HG02798 (cell line): ENCODE measurements around the gene RNF135.
A peak's percentile ranks its signal among the peaks of the same experiment; 100 is the strongest.
"Not testable (repeated sequence)": the region's sequence is repeated elsewhere in the genome, so short reads cannot be mapped to it uniquely, and the experiment has no call there.

Source experiments
- ATAC-seq: cut with Tn5 transposase; IDR thresholded peaks from one replicate; pipeline ENCODE4 v1.9.1; 2021; ENCODE audit warnings: mild to moderate bottlenecking; ENCODE audit not compliant: unreplicated experiment, poor library complexity

The RNF135 gene

GRCh38 chr17:30995347-30995746 lies 24.5 kb downstream of the RNF135 start:
- no peak for ATAC-seq

- ATAC-seq = no peak
Measured at GRCh38 chr17:30996486-30996885, 25.6 kb downstream of the RNF135 start.

GRCh38 chr17:30997270-30997669 lies 26.4 kb downstream of the RNF135 start:
- ATAC-seq = no peak

GRCh38 chr17:30997842-30998241 lies 27.0 kb downstream of the RNF135 start:
- no peak for ATAC-seq

- ATAC-seq = no peak
Measured at GRCh38 chr17:31002047-31002446, 31.2 kb downstream of the RNF135 start.

GRCh38 chr17:31003225-31003866 lies 32.5 kb downstream of the RNF135 start:
- ATAC-seq = no peak

- ATAC-seq = no peak
Measured at GRCh38 chr17:31004160-31004559, 33.3 kb downstream of the RNF135 start.

- ATAC-seq = no peak
Measured at GRCh38 chr17:31007695-31008373, 37.0 kb downstream of the RNF135 start.

GRCh38 chr17:31008374-31009041 lies 37.7 kb downstream of the RNF135 start:
- ATAC-seq = peak; percentile 74

GRCh38 chr17:31009042-31009702 lies 38.3 kb downstream of the RNF135 start:
- not testable (repeated sequence) for ATAC-seq

GRCh38 chr17:31010014-31010413 lies 39.2 kb downstream of the RNF135 start:
- ATAC-seq = not testable (repeated sequence)

GRCh38 chr17:31013844-31014243 lies 43.0 kb downstream of the RNF135 start:
- no peak for ATAC-seq

GRCh38 chr17:31015639-31016038 lies 44.8 kb downstream of the RNF135 start:
- ATAC-seq = no peak

GRCh38 chr17:31019004-31019403 lies 48.2 kb downstream of the RNF135 start:
- no peak for ATAC-seq

GRCh38 chr17:31023171-31023570 lies 52.3 kb downstream of the RNF135 start:
- ATAC-seq = not testable (repeated sequence)

- no peak for ATAC-seq
Measured at GRCh38 chr17:31031841-31032240, 61.0 kb downstream of the RNF135 start.

- ATAC-seq = not testable (repeated sequence)
Measured at GRCh38 chr17:31035611-31036010, 64.8 kb downstream of the RNF135 start.

GRCh38 chr17:31040837-31041236 lies 70.0 kb downstream of the RNF135 start:
- not testable (repeated sequence) for ATAC-seq

GRCh38 chr17:31042378-31042777 lies 71.5 kb downstream of the RNF135 start:
- not testable (repeated sequence) for ATAC-seq

- not testable (repeated sequence) for ATAC-seq
Measured at GRCh38 chr17:31046856-31047425, 76.1 kb downstream of the RNF135 start.

GRCh38 chr17:31048142-31048541 lies 77.3 kb downstream of the RNF135 start:
- ATAC-seq = no peak
